ENCODE results near the gene PBOV1.

The PBOV1 gene

GRCh38 chr6:138211048-138211581 lies 7.2 kb downstream of the PBOV1 start:
- TF ChIP-seq, protein P1, sequence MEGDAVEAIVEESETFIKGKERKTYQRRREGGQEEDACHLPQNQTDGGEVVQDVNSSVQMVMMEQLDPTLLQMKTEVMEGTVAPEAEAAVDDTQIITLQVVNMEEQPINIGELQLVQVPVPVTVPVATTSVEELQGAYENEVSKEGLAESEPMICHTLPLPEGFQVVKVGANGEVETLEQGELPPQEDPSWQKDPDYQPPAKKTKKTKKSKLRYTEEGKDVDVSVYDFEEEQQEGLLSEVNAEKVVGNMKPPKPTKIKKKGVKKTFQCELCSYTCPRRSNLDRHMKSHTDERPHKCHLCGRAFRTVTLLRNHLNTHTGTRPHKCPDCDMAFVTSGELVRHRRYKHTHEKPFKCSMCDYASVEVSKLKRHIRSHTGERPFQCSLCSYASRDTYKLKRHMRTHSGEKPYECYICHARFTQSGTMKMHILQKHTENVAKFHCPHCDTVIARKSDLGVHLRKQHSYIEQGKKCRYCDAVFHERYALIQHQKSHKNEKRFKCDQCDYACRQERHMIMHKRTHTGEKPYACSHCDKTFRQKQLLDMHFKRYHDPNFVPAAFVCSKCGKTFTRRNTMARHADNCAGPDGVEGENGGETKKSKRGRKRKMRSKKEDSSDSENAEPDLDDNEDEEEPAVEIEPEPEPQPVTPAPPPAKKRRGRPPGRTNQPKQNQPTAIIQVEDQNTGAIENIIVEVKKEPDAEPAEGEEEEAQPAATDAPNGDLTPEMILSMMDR (IDR thresholded peaks at IDR 0.05; ENCODE audit: low read depth, low read length, missing control alignments), result no peak
- no peak for DNase-seq (ENCODE audit: low read depth)

GRCh38 chr6:138206862-138207261 lies 11.4 kb downstream of the PBOV1 start:
- TF ChIP-seq, protein P1 (IDR thresholded peaks at IDR 0.05; ENCODE audit: low read depth, low read length, missing control alignments), result no peak
- no peak overlapping the region for H3K4me3 ChIP-seq (ENCODE audit: low read depth, low read length)
- DNase-seq (ENCODE audit: low read depth), result no peak

More at GRCh38 chr6:138211048-138211581, 7.2 kb downstream of the PBOV1 start:
- H3K4me3 ChIP-seq (ENCODE audit: low read depth, low read length), result no peak overlapping the region

DNA sequence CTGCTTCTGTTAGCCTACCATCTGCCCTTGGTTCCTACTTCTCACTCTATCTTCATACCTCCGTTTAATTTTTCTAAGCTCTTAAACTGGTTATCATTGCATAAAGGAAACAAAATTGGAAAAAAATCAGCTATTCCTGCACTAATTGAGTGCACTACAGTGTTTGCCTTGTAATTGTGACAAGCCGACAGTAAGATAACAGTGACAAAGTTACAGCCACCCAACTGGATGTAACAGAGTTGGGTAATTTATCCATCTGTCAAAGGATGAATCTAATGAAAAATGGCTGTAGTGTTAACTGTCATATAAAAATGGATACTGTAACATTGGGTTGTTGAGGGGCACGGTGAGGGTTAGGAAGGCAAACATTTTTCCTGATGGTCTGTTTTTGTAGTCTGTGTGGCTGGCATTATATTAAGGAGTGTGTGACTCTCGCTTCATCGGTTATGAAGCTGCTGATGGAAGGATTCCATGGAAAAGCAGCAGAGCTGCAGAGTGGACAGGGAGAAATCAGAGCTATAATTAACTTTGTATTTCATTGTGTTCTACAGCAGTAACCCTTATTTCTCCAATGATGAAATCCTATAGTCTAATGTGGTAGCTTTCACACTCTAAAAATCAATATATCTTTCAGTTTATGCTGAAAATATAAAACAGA lies 12.7 kb downstream of the PBOV1 start:
- DNase-seq (ENCODE audit: low read depth), result no peak
- TF ChIP-seq, protein P1 (IDR thresholded peaks at IDR 0.05; ENCODE audit: low read depth, low read length, missing control alignments), result no peak
- H3K4me3 ChIP-seq (ENCODE audit: low read depth, low read length), result no peak overlapping the region

DNA sequence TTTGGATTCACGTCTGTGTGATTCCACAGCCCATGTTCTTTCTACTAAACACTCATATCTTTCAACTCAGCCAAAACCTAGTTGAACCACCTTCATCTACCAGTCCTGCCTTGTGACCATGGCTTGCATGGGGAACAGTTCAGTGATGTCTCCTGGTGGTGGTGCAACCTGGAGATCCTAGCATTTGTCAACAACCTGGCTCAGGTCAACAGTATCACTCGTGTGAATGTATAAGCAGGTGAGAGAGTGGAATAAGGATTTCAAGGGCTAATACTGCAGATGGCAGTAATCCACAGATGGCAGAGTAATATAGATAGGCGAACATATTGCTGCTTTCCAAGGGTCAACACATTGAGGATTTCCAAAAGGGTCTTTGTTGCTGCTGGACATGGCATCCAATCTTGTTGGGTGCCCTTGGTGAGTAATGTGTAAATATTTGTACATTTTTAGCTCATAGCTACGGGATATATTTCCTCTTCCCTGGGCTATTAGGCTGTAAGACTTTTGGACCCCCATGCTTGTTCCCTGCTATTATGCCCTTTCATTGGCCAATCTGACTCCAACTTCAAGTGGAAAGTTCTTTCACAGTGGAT lies 13.4 kb downstream of the PBOV1 start:
- TF ChIP-seq, protein P1 (IDR thresholded peaks at IDR 0.05; ENCODE audit: low read depth, low read length, missing control alignments), result no peak
- no peak overlapping the region for H3K4me3 ChIP-seq (ENCODE audit: low read depth, low read length)
- DNase-seq (ENCODE audit: low read depth), result no peak

GRCh38 chr6:138204303-138204702 lies 14.0 kb downstream of the PBOV1 start:
- no peak overlapping the region for H3K4me3 ChIP-seq (ENCODE audit: low read depth, low read length)
- TF ChIP-seq, protein P1 (IDR thresholded peaks at IDR 0.05; ENCODE audit: low read depth, low read length, missing control alignments), result no peak
- no peak for DNase-seq (ENCODE audit: low read depth)

- H3K4me3 ChIP-seq (ENCODE audit: low read depth, low read length), result no peak overlapping the region
- TF ChIP-seq, protein P1 (IDR thresholded peaks at IDR 0.05; ENCODE audit: low read depth, low read length, missing control alignments), result no peak
- no peak for DNase-seq (ENCODE audit: low read depth)
These were observed 15.0 kb downstream of the PBOV1 start for GRCh38 chr6:138203315-138203714.
